ENCODE results near the gene SMIM38.
"Not testable (repeated sequence)": the region's sequence is repeated elsewhere in the genome, so short reads cannot be mapped to it uniquely, and the experiment has no call there.

Gene SMIM38

DNA sequence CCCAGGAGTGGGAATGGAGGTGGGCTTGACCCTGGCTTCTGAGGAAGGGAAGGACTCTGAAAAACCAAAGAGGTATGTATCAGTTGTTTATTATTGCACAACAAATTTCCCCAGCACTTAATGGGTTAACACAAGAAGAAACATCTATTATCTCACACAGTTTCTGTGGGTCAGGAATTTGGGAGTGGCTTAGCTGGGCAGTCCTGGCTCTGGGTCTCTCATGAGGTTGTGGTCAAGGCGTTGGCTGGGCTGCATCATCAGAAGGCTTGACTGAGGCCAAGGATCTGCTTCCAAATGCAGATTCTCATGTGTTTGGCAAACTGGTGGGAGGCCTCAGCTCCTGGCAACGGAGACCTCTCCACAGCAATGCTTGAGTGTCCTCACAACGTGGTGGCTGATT, 17.5 kb upstream of the SMIM38 start:
- Histone ChIP-seq H3K4me3 (no peak overlapping the region), H3K9me3 (ENCODE audit: low read depth, low read length) (peaks cover 7% of the 10 kb centered on the region; the same call in 1 of the 2 replicates), H3K9ac (ENCODE audit: insufficient read length) (no peak overlapping the region), H3K36me3 (ENCODE audit: insufficient read depth, low read length) (peaks cover 1% of the 10 kb centered on the region; the same call in 1 of the 2 replicates), H3K27ac (no peak overlapping the region)
- TF ChIP-seq FOXP2 (optimal IDR thresholded peaks at IDR 0.05; ENCODE audit: control extremely low read depth, extremely low read length, insufficient read depth) (no peak), EZH2 (IDR thresholded peaks at IDR 0.05) (no peak), POLR2AphosphoS5 (IDR thresholded peaks at IDR 0.05; ENCODE audit: borderline replicate concordance, low read depth, low read length) (no peak)
- DNase-seq (ENCODE audit: low read depth, low spot score) = no peak

DNA sequence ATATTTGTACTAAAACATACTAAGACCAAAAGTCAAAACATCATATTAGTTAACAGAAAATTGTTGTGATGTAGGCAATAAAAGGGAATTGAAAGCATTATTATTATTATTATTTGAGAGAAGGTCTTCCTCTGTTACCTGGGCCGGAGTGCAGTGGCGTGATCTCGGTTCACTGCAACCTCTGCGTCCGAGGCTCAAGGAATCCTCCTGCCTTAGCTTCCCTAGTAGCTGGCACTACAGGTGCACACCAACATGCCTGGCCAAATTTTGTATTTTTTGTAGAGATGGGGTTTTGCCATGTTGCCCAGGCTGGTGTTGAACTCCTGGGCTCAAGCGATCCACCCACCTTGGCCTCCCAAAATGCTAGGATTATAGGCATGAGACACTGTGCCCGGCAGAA, 15.6 kb upstream of the SMIM38 start:
- not testable (repeated sequence) for H3K27ac ChIP-seq; H3K36me3 ChIP-seq (ENCODE audit: insufficient read depth, low read length); H3K9me3 ChIP-seq (ENCODE audit: low read depth, low read length)

DNA sequence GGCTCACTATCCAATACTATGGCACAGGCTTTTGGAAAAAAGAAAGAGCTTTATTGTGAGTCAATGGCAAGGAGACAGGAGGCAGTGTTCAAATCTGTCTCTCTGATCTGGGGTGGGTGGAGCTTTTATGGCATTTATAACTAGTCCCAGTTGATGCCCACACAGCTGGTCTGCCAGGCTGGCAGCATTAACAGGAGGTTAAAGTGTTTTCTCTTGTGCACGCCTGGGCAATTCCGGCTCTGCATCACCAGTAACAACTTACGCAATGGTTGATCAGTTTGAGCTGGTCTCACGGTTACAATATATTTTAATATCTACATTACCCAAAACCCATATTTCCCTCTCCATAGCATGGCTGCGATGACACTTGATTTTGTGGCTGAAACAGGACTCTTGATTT, 15.1 kb upstream of the SMIM38 start:
- Histone ChIP-seq H3K4me3 (no peak overlapping the region), H3K9me3 (ENCODE audit: low read depth, low read length) (no peaks in the 10 kb centered on the region), H3K9ac (ENCODE audit: insufficient read length) (no peak overlapping the region), H3K36me3 (ENCODE audit: insufficient read depth, low read length) (no peaks in the 10 kb centered on the region), H3K27ac (no peak overlapping the region)
- DNase-seq (ENCODE audit: low read depth, low spot score) = no peak
- TF ChIP-seq POLR2AphosphoS5 (IDR thresholded peaks at IDR 0.05; ENCODE audit: borderline replicate concordance, low read depth, low read length) (no peak), EZH2 (IDR thresholded peaks at IDR 0.05) (no peak), FOXP2 (optimal IDR thresholded peaks at IDR 0.05; ENCODE audit: control extremely low read depth, extremely low read length, insufficient read depth) (no peak)

More for the DNA sequence above, 15.6 kb upstream of the SMIM38 start:
- not testable (repeated sequence) for H3K9ac ChIP-seq (ENCODE audit: insufficient read length); H3K4me3 ChIP-seq; DNase-seq (ENCODE audit: low read depth, low spot score)

DNA sequence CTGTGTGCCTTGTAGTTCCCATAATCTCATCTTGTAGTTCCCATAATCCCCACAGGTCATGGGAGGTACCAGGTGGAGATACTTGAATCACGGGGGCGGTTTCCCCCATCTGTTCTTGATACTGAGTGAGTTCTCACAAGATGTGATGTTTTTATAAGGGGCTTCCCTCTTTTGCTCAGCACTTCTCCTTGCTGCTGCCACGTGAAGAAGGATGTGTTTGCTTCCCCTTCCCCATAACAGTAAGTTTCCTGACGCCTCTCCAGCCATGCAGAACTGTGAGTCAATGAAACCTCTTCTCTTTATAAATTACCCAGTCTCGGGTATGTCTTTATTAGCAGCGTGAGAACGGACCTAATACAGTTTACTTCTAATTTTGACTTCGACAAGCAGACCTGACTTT, 14.0 kb upstream of the SMIM38 start:
- Histone ChIP-seq H3K27ac (no peak overlapping the region), H3K9me3 (ENCODE audit: low read depth, low read length) (no peaks in the 10 kb centered on the region), H3K9ac (ENCODE audit: insufficient read length) (no peak overlapping the region), H3K36me3 (ENCODE audit: insufficient read depth, low read length) (no peaks in the 10 kb centered on the region), H3K4me3 (no peak overlapping the region)
- TF ChIP-seq EZH2 (IDR thresholded peaks at IDR 0.05) = no peak
- TF ChIP-seq POLR2AphosphoS5 (IDR thresholded peaks at IDR 0.05; ENCODE audit: borderline replicate concordance, low read depth, low read length) = no peak
- TF ChIP-seq FOXP2 (optimal IDR thresholded peaks at IDR 0.05; ENCODE audit: control extremely low read depth, extremely low read length, insufficient read depth) = no peak
- no peak for DNase-seq (ENCODE audit: low read depth, low spot score)

DNA sequence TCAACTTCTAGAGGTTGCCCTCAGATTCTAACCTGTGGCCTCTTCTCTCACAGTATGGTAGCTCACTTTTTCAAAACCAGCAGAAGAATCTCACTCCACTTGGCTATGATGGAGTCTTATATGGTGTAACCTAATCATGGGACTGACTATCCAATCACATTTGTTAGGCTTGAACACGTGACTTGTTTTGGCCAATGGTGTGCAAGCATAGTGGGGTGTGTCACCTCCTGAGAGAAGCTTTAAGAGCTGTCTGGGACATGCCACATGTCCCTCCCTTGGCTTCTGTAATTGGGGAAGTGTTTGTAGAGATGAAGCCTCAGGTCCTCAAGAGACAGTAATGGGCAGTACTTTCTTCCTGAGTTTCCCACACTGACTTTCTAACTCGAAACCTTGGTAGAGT, 12.8 kb upstream of the SMIM38 start:
- Histone ChIP-seq H3K27ac (no peak overlapping the region), H3K9me3 (ENCODE audit: low read depth, low read length) (no peaks in the 10 kb centered on the region), H3K4me3 (no peak overlapping the region), H3K9ac (ENCODE audit: insufficient read length) (no peak overlapping the region), H3K36me3 (ENCODE audit: insufficient read depth, low read length) (no peaks in the 10 kb centered on the region)
- DNase-seq (ENCODE audit: low read depth, low spot score) = no peak
- TF ChIP-seq POLR2AphosphoS5 (IDR thresholded peaks at IDR 0.05; ENCODE audit: borderline replicate concordance, low read depth, low read length) (no peak), FOXP2 (optimal IDR thresholded peaks at IDR 0.05; ENCODE audit: control extremely low read depth, extremely low read length, insufficient read depth) (no peak), EZH2 (IDR thresholded peaks at IDR 0.05) (no peak)

DNA sequence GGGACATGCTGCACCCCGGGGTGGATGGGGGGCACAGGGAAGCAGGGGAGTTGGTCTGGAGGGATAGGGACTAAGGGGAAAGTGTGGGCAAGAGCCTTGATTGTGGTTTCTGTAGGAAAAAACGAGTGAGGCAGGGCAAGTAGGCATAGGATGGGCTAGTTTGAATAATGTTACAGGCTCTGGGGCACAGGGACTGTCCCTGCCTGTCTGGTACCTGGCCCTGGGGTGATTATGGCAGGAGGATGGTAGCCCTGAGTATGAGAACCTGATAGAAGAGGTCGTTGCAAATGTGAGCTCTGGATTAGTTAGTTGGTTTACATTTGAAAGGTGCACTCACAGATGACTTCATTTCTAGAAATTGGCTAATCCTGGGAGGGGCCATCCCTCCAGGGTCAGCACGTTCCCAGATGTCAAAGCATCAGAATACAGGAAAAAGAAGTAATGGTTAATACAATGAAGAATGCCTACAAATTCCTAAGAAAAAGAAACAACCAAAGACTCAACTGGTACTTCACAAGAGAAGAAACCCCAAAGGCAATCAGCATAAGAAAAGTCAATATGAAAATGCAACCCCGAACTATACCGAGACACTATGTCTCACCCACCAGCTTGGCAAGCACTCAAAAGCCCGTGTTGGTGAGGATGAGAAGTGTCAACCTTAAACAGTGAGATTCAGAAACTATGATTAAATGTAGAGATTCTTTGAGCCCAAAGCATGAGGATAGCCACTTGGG, 11.3 kb upstream of the SMIM38 start:
- no peak for DNase-seq (ENCODE audit: low read depth, low spot score)
- H3K4me3 ChIP-seq = no peak overlapping the region
- H3K9me3 ChIP-seq (ENCODE audit: low read depth, low read length) = no peaks in the 10 kb centered on the region
- H3K36me3 ChIP-seq (ENCODE audit: insufficient read depth, low read length) = no peaks in the 10 kb centered on the region
- no peak for TF ChIP-seq POLR2AphosphoS5 (IDR thresholded peaks at IDR 0.05; ENCODE audit: borderline replicate concordance, low read depth, low read length)
- TF ChIP-seq FOXP2 (optimal IDR thresholded peaks at IDR 0.05; ENCODE audit: control extremely low read depth, extremely low read length, insufficient read depth) = no peak
- no peak for TF ChIP-seq EZH2 (IDR thresholded peaks at IDR 0.05)
- peak overlapping the region; percentile 63 for H3K27ac ChIP-seq
- no peak overlapping the region for H3K9ac ChIP-seq (ENCODE audit: insufficient read length)

DNA sequence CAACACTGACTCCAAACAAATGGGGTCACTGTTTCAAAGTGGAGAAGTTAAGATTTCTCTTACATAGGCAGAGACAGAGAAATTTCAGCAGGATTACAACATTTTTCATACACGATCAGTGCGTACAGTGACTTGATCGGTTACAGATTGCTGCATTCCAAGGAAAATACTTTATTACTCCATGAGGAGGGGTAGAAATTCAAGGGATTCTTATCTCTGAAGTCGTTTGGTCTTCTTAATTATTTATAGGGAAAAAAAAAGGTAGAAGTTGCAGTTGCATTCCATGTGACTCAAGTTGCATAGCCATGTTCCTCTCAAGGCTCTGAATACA, 10.7 kb upstream of the SMIM38 start:
- H3K9ac ChIP-seq (ENCODE audit: insufficient read length) = no peak overlapping the region
- H3K9me3 ChIP-seq (ENCODE audit: low read depth, low read length) = no peaks in the 10 kb centered on the region
- H3K4me3 ChIP-seq = no peak overlapping the region
- DNase-seq (ENCODE audit: low read depth, low spot score) = no peak
- TF ChIP-seq POLR2AphosphoS5 (IDR thresholded peaks at IDR 0.05; ENCODE audit: borderline replicate concordance, low read depth, low read length) (no peak), EZH2 (IDR thresholded peaks at IDR 0.05) (no peak), FOXP2 (optimal IDR thresholded peaks at IDR 0.05; ENCODE audit: control extremely low read depth, extremely low read length, insufficient read depth) (no peak)
- H3K27ac ChIP-seq = peak overlapping the region; percentile 63
- H3K36me3 ChIP-seq (ENCODE audit: insufficient read depth, low read length) = no peaks in the 10 kb centered on the region

DNA sequence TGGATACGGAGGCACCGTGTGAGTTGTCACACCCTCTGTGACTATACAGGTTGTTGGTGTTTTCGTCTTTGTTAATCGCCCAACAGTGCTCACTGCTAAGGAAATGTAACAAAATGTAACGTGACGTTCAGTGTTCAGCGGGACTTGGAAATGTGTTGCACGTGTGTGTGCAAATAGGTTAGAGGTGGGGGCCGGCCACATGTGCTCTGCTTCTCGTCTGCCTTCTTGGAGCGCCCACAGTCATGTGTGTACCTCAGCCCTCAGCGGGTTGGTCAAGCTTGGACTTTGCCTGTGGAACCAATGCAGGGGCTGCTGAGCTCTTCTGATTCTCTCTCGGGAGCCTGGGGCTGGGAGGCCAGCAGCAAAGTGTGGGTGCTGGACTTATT, 7.4 kb upstream of the SMIM38 start:
- Histone ChIP-seq H3K4me3 (no peak overlapping the region), H3K9ac (ENCODE audit: insufficient read length) (no peak overlapping the region), H3K9me3 (ENCODE audit: low read depth, low read length) (no peaks in the 10 kb centered on the region), H3K36me3 (ENCODE audit: insufficient read depth, low read length) (no peaks in the 10 kb centered on the region), H3K27ac (no peak overlapping the region)
- TF ChIP-seq FOXP2 (optimal IDR thresholded peaks at IDR 0.05; ENCODE audit: control extremely low read depth, extremely low read length, insufficient read depth) = no peak
- no peak for DNase-seq (ENCODE audit: low read depth, low spot score)

DNA sequence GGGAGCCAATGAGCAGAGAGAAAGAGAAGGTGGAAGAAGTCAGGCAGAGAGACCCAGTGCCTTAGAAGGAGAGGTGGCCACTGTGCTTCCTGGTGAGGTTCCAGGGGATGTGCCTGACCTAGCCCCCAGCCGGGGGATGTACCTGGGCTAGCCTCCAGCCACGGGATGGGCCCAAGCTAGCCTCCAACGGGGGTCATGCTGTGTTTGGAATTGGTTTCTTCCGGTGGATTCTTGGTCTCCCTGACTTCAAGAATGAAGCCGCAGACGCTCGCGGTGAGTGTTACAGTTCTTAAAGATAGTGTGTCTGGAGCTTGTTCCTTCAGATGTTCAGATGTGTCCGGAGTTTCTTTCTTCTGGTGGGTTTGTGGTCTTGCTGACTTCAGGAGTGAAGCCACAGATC, 6.9 kb upstream of the SMIM38 start:
- Histone ChIP-seq H3K9ac (ENCODE audit: insufficient read length) (no peak overlapping the region), H3K36me3 (ENCODE audit: insufficient read depth, low read length) (no peaks in the 10 kb centered on the region), H3K27ac (no peak overlapping the region), H3K9me3 (ENCODE audit: low read depth, low read length) (no peaks in the 10 kb centered on the region), H3K4me3 (no peak overlapping the region)
- DNase-seq (ENCODE audit: low read depth, low spot score) = no peak
- TF ChIP-seq FOXP2 (optimal IDR thresholded peaks at IDR 0.05; ENCODE audit: control extremely low read depth, extremely low read length, insufficient read depth) (no peak), EZH2 (IDR thresholded peaks at IDR 0.05) (no peak), POLR2AphosphoS5 (IDR thresholded peaks at IDR 0.05; ENCODE audit: borderline replicate concordance, low read depth, low read length) (no peak)

DNA sequence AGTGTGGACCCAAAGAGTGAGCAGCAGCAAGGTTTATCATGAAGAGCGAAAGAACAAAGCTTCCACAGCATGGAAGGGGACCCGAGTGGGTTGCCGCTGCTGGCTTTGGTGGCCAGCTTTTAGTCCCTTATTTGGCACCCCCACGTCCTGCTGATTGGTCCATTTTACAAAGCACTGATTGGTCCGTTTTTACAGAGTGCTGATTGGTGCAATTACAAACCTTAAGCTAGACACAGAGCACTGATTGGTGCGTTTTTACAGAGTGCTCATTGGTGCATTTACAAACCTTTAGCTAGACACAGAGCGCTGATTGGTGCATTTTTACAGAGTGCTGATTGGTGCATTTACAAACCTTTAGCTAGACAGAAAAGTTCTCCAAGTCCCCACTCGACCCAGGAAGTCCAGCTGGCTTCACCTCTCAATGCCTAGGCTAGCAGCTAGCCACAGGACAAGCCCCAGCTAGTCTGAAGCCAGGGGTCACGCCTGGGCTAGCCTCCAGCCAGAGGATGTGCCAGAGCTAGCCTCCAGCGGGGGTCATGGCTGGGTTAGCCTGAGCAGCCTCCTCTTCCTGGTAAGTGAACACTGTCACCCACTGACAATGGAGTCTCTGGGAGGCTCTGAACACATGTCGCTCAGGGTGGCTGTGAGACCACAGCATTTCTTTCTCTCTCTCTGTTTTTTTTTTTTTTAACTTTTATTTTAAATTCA, 6.2 kb upstream of the SMIM38 start:
- not testable (repeated sequence) for DNase-seq (ENCODE audit: low read depth, low spot score); H3K36me3 ChIP-seq (ENCODE audit: insufficient read depth, low read length); H3K9ac ChIP-seq (ENCODE audit: insufficient read length); H3K27ac ChIP-seq; H3K9me3 ChIP-seq (ENCODE audit: low read depth, low read length); H3K4me3 ChIP-seq
